Upper lobe of left lung (tissue), 6 donors: ENCODE data around the gene EGLN1. TPM values are rescaled to one million over a fixed set of nuclear protein-coding genes. Genes with fewer than 3 reads are reported as not detected.

Source experiments
- ATAC-seq, 2 donors: fragments of 200-7000 bp; cut with Tn5 transposase; one replicate each; pipeline ENCODE4 v1.9.1; 2022; ENCODE audit warnings: mild to moderate bottlenecking in 2 of 2, moderate library complexity in 2 of 2; ENCODE audit not compliant: low FRiP score in 2 of 2
- DNase-seq, 2 donors: peaks; one replicate each; pipeline ENCODE4 v3.0.0-alpha.2; 2019 to 2020
- H3K27ac ChIP-seq, 4 donors: fragments of 200-600 bp; sonication (generic); one replicate each; pipeline ENCODE4 v1.5.1; 2016 to 2019
- H3K27me3 ChIP-seq, 4 donors: fragments of 200-600 bp; sonication (generic); one replicate each; pipeline ENCODE4 v1.5.1; 2017 to 2019
- H3K36me3 ChIP-seq, 4 donors: fragments of 200-600 bp; sonication (generic); one replicate each; pipeline ENCODE4 v1.5.1; 2016 to 2019
- H3K4me1 ChIP-seq, 4 donors: fragments of 200-600 bp; sonication (generic); one replicate each; pipeline ENCODE4 v1.5.1; 2018 to 2019
- H3K4me3 ChIP-seq, 4 donors: fragments of 200-600 bp; sonication (generic); one replicate each; pipeline ENCODE4 v1.5.1; 2017 to 2019; ENCODE audit warnings: mild to moderate bottlenecking in 2 of 4, moderate library complexity in 1 of 4
- H3K9me3 ChIP-seq, 4 donors: fragments of 200-600 bp; sonication (generic); one replicate each; pipeline ENCODE4 v1.5.1; 2018 to 2019
- CTCF ChIP-seq, 6 experiments: fragments of 450-650 bp in 4 of 6; fragments of 200-600 bp in 2 of 6; sonication (generic) in 2 of 6; IDR thresholded peaks; one replicate each; pipeline ENCODE4 v1.5.1; 2016 to 2019; ENCODE audit warnings: antibody characterized with exemption in 6 of 6
- EP300 ChIP-seq, 4 donors: sonication (generic); formaldehyde crosslinking; IDR thresholded peaks; one replicate each; pipeline ENCODE4 v1.5.1; 2017; ENCODE audit warnings: antibody characterized with exemption in 4 of 4, control low read depth in 2 of 4
- POLR2A ChIP-seq, 4 donors: fragments of 450-650 bp; IDR thresholded peaks; one replicate each; pipeline ENCODE4 v1.5.1; 2016 to 2017; ENCODE audit warnings: antibody characterized with exemption in 4 of 4, mild to moderate bottlenecking in 2 of 4
- POLR2AphosphoS5 ChIP-seq, 2 donors: sonication (generic); formaldehyde crosslinking; IDR thresholded peaks; one replicate each; pipeline ENCODE4 v1.5.1; 2017; ENCODE audit warnings: antibody characterized with exemption in 2 of 2
- WGBS, 2 donors: methylation state at CpG; one replicate each; pipeline ENCODE4 v1.1.5; 2017 to 2018; 5-methylcytosine and 5-hydroxymethylcytosine counted together
- total RNA-seq, 6 donors: library from RNA; depleted of rRNA in 4 of 6; stranded (reverse); fragments of >200 nt in 4 of 6; gene quantifications; one replicate each; pipeline versions ENCODE4 v1.1.0 to v1.2.1, GENCODE V29; 2016 to 2021
- donor health status: DM: no; HTN: no; CAD: no; lungs with moderate emphysema.
- donor health status: DM: no; HTN: yes; CAD: no; lungs with severe emphysema.

EGLN1 gene
- total RNA-seq, 6 donors from 2014 or later, result 19.9 to 30.4 (median 22.8) TPM

- H3K4me3 ChIP-seq, result no peak overlapping the region
- TF ChIP-seq EP300 (IDR thresholded peaks at IDR 0.05) (no peak), POLR2AphosphoS5 (IDR thresholded peaks at IDR 0.05) (no peak), CTCF (IDR thresholded peaks at IDR 0.05) (no peak), POLR2A (IDR thresholded peaks at IDR 0.05) (no peak)
- H3K9me3 ChIP-seq, result no peaks in the 10 kb centered on the region
- peaks cover 0 to 3% (median 1%) of the 10 kb centered on the region in 4 donors for H3K4me1 ChIP-seq
- no peaks in the 10 kb centered on the region for H3K27me3 ChIP-seq
- no peak overlapping the region for H3K27ac ChIP-seq
- H3K36me3 ChIP-seq, result peaks cover 0 to 14% (median 8%) of the 10 kb centered on the region in 4 donors
- no peak for DNase-seq
- WGBS, 2 donors, result 83 to 86% methylated on average over 10 of the region's 10 CpGs
- ATAC-seq, result no peak
Observed at GRCh38 chr1:231357187-231357772, 64.8 kb downstream of the EGLN1 start.

- H3K4me3 ChIP-seq, result no peak overlapping the region
- TF ChIP-seq POLR2A (IDR thresholded peaks at IDR 0.05), result no peak
- TF ChIP-seq EP300 (IDR thresholded peaks at IDR 0.05), result no peak
- TF ChIP-seq CTCF (IDR thresholded peaks at IDR 0.05), result no peak
- TF ChIP-seq POLR2AphosphoS5 (IDR thresholded peaks at IDR 0.05), result no peak
- no peak overlapping the region for H3K27ac ChIP-seq
- DNase-seq, result no peak
- peaks cover 10 to 33% (median 11%) of the 10 kb centered on the region in 4 donors for H3K36me3 ChIP-seq
- no peak for ATAC-seq
- no peaks in the 10 kb centered on the region for H3K27me3 ChIP-seq
- H3K4me1 ChIP-seq, result peaks cover 0 to 3% (median 1%) of the 10 kb centered on the region in 4 donors
- no peaks in the 10 kb centered on the region for H3K9me3 ChIP-seq
- WGBS, 2 donors, result 83 to 85% methylated on average over 3 of the region's 3 CpGs
Observed at GRCh38 chr1:231355171-231355570, 66.9 kb downstream of the EGLN1 start.

GRCh38 chr1:231354330-231355020 is 67.6 kb downstream of the EGLN1 start:
- Histone ChIP-seq H3K36me3 (peaks cover 10 to 40% (median 13%) of the 10 kb centered on the region in 4 donors), H3K27me3 (no peaks in the 10 kb centered on the region), H3K4me3 (no peak overlapping the region), H3K9me3 (no peaks in the 10 kb centered on the region), H3K27ac (no peak overlapping the region), H3K4me1 (peaks cover 0 to 3% (median 1%) of the 10 kb centered on the region in 4 donors)
- no peak for ATAC-seq
- DNase-seq, result no peak
- TF ChIP-seq CTCF (IDR thresholded peaks at IDR 0.05) (no peak), POLR2A (IDR thresholded peaks at IDR 0.05) (no peak), EP300 (IDR thresholded peaks at IDR 0.05) (no peak), POLR2AphosphoS5 (IDR thresholded peaks at IDR 0.05) (no peak)
- WGBS, 2 donors, result 87 to 90% methylated on average over 5 of the region's 5 CpGs

- TF ChIP-seq POLR2A (IDR thresholded peaks at IDR 0.05) (no peak), CTCF (IDR thresholded peaks at IDR 0.05) (no peak), POLR2AphosphoS5 (IDR thresholded peaks at IDR 0.05) (no peak), EP300 (IDR thresholded peaks at IDR 0.05) (no peak)
- DNase-seq, result no peak
- Histone ChIP-seq H3K4me3 (no peak overlapping the region), H3K9me3 (no peaks in the 10 kb centered on the region), H3K27me3 (no peaks in the 10 kb centered on the region), H3K4me1 (peaks cover 0 to 3% (median under 1%) of the 10 kb centered on the region in 4 donors), H3K36me3 (peaks cover 12 to 54% (median 17%) of the 10 kb centered on the region in 4 donors), H3K27ac (no peak overlapping the region)
- WGBS, 2 donors, result 64 to 66% methylated on average over 2 of the region's 2 CpGs
- no peak for ATAC-seq
Observed at GRCh38 chr1:231353086-231353485, 69.0 kb downstream of the EGLN1 start.
